ENCODE results near the gene RNF182. TPM values are rescaled to one million over a fixed set of nuclear protein-coding genes. Genes with fewer than 3 reads are reported as not detected.
A peak's percentile ranks its signal among the peaks of the same experiment; 100 is the strongest.

Gene RNF182
- total RNA-seq, 1 donor from 2014 or later = 8.3 TPM

DNA sequence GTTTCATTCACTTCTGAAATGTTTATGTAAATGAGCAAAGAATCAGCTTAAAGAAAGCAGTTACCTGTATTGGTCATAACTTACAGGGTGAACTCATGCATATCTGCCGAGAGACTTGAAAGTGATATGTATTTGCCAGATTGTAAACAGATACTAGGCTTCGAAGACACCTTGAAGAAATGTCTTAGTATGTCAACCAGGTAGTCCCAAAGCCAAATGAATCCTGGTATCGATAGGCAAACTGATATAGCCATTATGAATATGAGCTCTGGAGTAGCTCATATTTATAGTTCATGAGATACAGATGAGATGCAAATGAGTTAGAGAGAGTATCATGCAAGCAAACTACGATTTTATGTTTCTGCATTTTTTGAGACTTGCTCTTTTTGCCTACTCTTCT lies 55.8 kb downstream of the RNF182 start:
- Histone ChIP-seq H3K27ac (ENCODE audit: low read depth, low read length) (no peak overlapping the region), H3K4me1 (ENCODE audit: insufficient read depth, low read length) (no peaks in the 10 kb centered on the region), H3K27me3 (ENCODE audit: insufficient read depth, low read length) (no peaks in the 10 kb centered on the region), H2AFZ (ENCODE audit: low read depth, low read length) (no peak overlapping the region), H3K9ac (ENCODE audit: low read length) (no peak overlapping the region), H3K4me2 (ENCODE audit: low read length) (no peak overlapping the region), H3K36me3 (ENCODE audit: insufficient read depth, low read length) (no peaks in the 10 kb centered on the region), H4K20me1 (ENCODE audit: insufficient read depth, low read length) (no peaks in the 10 kb centered on the region), H3K4me3 (ENCODE audit: insufficient read depth, low read depth, low read length) (no peak overlapping the region), H3K79me2 (ENCODE audit: insufficient read depth, low read length) (no peaks in the 10 kb centered on the region), H3K9me3 (ENCODE audit: insufficient read depth, low read depth, low read length) (no peaks in the 10 kb centered on the region)
- Mint-ChIP-seq H3K27ac (ENCODE audit: unreplicated experiment) (no peak overlapping the region), H3K27me3 (ENCODE audit: low read depth, unreplicated experiment) (no peaks in the 10 kb centered on the region), H3K4me1 (ENCODE audit: low read depth, unreplicated experiment) (peaks cover 2% of the 10 kb centered on the region), H3K36me3 (ENCODE audit: low read depth, unreplicated experiment) (peaks cover 19% of the 10 kb centered on the region), H3K4me3 (ENCODE audit: unreplicated experiment) (no peak overlapping the region), H3K9me3 (ENCODE audit: unreplicated experiment) (no peaks in the 10 kb centered on the region)
- peak; percentile 70 for FAIRE-seq
- TF ChIP-seq, protein P1, sequence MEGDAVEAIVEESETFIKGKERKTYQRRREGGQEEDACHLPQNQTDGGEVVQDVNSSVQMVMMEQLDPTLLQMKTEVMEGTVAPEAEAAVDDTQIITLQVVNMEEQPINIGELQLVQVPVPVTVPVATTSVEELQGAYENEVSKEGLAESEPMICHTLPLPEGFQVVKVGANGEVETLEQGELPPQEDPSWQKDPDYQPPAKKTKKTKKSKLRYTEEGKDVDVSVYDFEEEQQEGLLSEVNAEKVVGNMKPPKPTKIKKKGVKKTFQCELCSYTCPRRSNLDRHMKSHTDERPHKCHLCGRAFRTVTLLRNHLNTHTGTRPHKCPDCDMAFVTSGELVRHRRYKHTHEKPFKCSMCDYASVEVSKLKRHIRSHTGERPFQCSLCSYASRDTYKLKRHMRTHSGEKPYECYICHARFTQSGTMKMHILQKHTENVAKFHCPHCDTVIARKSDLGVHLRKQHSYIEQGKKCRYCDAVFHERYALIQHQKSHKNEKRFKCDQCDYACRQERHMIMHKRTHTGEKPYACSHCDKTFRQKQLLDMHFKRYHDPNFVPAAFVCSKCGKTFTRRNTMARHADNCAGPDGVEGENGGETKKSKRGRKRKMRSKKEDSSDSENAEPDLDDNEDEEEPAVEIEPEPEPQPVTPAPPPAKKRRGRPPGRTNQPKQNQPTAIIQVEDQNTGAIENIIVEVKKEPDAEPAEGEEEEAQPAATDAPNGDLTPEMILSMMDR (IDR thresholded peaks at IDR 0.05; ENCODE audit: insufficient read depth, low read depth, low read length) = no peak
- TF ChIP-seq EZH2 (IDR thresholded peaks at IDR 0.05; ENCODE audit: insufficient read depth, low read length) = no peak
- DNase-seq (ENCODE audit: low read depth) = no peak

DNA sequence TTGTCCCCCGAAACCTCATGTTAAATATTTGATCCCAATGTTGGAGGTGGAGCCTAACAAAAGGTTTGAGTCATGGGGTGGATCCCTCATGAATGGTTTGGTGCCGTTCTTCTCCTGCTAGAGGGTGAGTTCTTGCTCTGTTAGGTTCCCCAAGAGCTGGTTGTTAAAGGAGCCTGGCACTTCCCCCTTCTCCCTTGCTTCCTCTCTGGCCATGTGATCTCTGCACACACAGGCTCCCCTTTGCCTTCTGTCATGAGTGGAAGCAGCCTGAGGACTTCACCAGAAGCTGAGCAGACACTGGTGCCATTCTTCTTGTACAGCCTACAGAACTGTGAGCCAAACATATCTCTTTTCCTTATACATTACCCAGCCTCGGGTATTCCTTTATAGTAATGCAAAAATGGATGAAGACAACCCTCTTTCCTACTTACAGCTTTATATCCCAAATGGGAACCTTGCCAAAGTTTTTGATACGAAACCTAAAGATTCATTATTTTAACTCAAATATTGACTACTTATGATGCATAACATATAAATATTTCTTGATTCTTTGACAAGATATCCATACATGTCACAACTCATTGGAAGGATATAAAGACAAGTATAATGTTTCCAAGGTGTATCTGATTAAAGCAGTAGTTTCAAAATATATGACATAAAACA lies 61.0 kb downstream of the RNF182 start:
- H3K4me1 Mint-ChIP-seq (ENCODE audit: low read depth, unreplicated experiment) = peaks cover 3% of the 10 kb centered on the region
- H3K27ac Mint-ChIP-seq (ENCODE audit: unreplicated experiment) = no peak overlapping the region
- no peak overlapping the region for H3K4me2 ChIP-seq (ENCODE audit: low read length)
- no peak overlapping the region for H2AFZ ChIP-seq (ENCODE audit: low read depth, low read length)
- TF ChIP-seq, protein P1 (IDR thresholded peaks at IDR 0.05; ENCODE audit: insufficient read depth, low read depth, low read length) = no peak
- no peak for TF ChIP-seq EZH2 (IDR thresholded peaks at IDR 0.05; ENCODE audit: insufficient read depth, low read length)
- no peak overlapping the region for H3K4me3 ChIP-seq (ENCODE audit: insufficient read depth, low read depth, low read length)
- no peaks in the 10 kb centered on the region for H3K36me3 Mint-ChIP-seq (ENCODE audit: low read depth, unreplicated experiment)
- H3K4me1 ChIP-seq (ENCODE audit: insufficient read depth, low read length) = no peaks in the 10 kb centered on the region
- H3K9me3 ChIP-seq (ENCODE audit: insufficient read depth, low read depth, low read length) = no peaks in the 10 kb centered on the region
- H3K79me2 ChIP-seq (ENCODE audit: insufficient read depth, low read length) = no peaks in the 10 kb centered on the region
- H3K27ac ChIP-seq (ENCODE audit: low read depth, low read length) = no peak overlapping the region
- no peaks in the 10 kb centered on the region for H3K36me3 ChIP-seq (ENCODE audit: insufficient read depth, low read length)
- H3K27me3 Mint-ChIP-seq (ENCODE audit: low read depth, unreplicated experiment) = peaks cover 2% of the 10 kb centered on the region
- H3K27me3 ChIP-seq (ENCODE audit: insufficient read depth, low read length) = no peaks in the 10 kb centered on the region
- H4K20me1 ChIP-seq (ENCODE audit: insufficient read depth, low read length) = no peaks in the 10 kb centered on the region
- H3K9me3 Mint-ChIP-seq (ENCODE audit: unreplicated experiment) = no peaks in the 10 kb centered on the region
- H3K4me3 Mint-ChIP-seq (ENCODE audit: unreplicated experiment) = no peak overlapping the region
- FAIRE-seq (no peak), DNase-seq (ENCODE audit: low read depth) (no peak)
- no peak overlapping the region for H3K9ac ChIP-seq (ENCODE audit: low read length)

DNA sequence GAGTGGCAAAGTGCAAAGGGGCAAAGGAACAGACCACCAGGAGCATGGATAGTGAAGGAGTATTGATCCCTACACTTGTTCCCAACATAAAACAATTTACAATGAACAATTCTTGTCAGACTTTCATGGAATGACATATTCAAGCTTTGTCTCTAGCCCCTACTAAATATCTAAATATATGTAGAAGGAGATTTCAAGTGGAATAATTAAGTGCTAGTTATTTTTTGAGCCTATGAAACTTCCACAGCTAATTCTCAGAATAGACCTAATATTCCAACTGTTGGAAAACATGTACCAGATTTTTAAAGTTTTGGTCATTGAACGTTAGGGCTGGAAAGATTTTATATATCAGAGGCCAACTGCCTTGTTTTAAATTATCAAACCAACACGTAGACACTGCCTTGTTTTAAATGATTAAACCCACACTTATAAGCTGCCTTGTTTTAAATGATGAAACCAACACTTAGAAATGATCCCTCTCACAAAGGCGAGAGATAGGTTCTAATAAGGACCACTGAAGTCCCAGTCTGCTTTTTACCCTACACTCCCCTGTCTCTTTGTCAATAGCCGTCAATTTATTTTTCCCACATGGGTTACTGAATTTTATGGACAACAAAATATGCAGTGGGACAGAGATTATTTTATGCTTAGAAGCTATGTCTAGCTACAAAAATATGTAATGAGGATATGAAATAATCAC lies 62.1 kb downstream of the RNF182 start:
- Histone ChIP-seq H3K4me2 (ENCODE audit: low read length) (no peak overlapping the region), H3K79me2 (ENCODE audit: insufficient read depth, low read length) (no peaks in the 10 kb centered on the region), H2AFZ (ENCODE audit: low read depth, low read length) (no peak overlapping the region), H3K27me3 (ENCODE audit: insufficient read depth, low read length) (no peaks in the 10 kb centered on the region), H3K36me3 (ENCODE audit: insufficient read depth, low read length) (no peaks in the 10 kb centered on the region), H4K20me1 (ENCODE audit: insufficient read depth, low read length) (no peaks in the 10 kb centered on the region), H3K27ac (ENCODE audit: low read depth, low read length) (no peak overlapping the region), H3K4me1 (ENCODE audit: insufficient read depth, low read length) (no peaks in the 10 kb centered on the region), H3K9me3 (ENCODE audit: insufficient read depth, low read depth, low read length) (no peaks in the 10 kb centered on the region), H3K4me3 (ENCODE audit: insufficient read depth, low read depth, low read length) (no peak overlapping the region), H3K9ac (ENCODE audit: low read length) (no peak overlapping the region)
- no peak for TF ChIP-seq EZH2 (IDR thresholded peaks at IDR 0.05; ENCODE audit: insufficient read depth, low read length)
- TF ChIP-seq, protein P1 (IDR thresholded peaks at IDR 0.05; ENCODE audit: insufficient read depth, low read depth, low read length) = no peak
- peaks cover 2% of the 10 kb centered on the region for H3K27me3 Mint-ChIP-seq (ENCODE audit: low read depth, unreplicated experiment)
- H3K36me3 Mint-ChIP-seq (ENCODE audit: low read depth, unreplicated experiment) = no peaks in the 10 kb centered on the region
- FAIRE-seq (no peak), DNase-seq (ENCODE audit: low read depth) (no peak)
- H3K4me3 Mint-ChIP-seq (ENCODE audit: unreplicated experiment) = no peak overlapping the region
- peaks cover 3% of the 10 kb centered on the region for H3K4me1 Mint-ChIP-seq (ENCODE audit: low read depth, unreplicated experiment)
- no peak overlapping the region for H3K27ac Mint-ChIP-seq (ENCODE audit: unreplicated experiment)
- H3K9me3 Mint-ChIP-seq (ENCODE audit: unreplicated experiment) = no peaks in the 10 kb centered on the region
